Measurements from ENCODE around the gene EEFSEC.

Gene EEFSEC

DNA sequence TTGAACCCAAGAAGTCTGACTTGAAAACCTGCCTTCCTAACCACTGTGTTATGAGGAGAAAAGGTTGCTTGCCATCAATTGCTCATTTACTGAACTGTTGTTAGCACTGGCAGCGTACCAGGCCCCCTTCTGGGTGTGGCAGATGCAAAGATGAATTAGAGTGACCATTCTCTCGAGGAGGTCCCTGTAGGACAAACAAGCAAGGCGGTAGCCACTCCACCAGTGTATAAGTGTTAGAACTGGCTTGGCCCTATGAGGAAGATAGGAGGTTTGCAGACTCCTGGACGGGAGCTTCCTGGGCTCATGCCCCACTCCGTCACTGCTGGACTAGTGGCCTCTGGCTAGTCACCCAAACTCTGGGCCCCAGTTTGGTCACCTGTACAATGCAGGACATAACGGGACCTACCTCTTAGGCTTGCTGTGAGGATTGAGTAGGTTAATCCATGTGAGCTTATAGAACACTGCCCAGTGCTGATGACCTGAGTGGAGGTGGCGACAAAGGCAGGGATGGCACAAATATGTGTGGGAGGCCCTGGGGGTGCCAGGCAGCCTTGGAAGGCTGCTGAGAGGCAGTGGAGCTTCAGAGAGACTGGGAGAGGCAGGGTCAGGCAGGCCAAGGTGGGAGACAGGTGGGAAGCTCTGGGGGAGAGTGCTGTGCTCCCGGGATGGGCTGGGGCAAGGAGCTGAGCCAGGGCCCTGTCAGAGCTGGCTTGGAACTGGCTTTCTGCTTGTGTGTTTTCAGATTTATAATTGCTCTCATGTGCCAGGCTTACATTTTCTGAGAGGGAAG is 167.5 kb downstream of the EEFSEC start:
- FAIRE-seq: no peak

DNA sequence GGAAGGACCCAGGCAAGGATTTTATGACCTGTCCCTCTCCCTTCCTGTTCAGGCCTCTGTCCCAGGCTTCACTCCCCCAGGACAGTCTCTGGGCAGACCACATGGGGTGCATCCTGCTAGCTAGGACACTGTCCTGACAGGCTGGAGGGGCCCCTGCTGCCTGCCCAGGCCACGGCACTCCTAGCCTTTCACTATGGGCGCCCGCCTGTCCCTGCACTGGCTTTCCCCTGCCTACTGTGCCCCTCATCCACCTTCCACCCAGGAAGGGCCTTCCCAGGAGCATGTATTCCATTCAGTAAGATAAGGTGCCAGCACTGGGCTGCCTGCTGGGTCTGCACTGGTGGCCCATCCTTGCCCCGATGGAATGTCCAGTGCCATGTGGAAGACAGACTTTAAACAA is 168.1 kb downstream of the EEFSEC start:
- FAIRE-seq: no peak

DNA sequence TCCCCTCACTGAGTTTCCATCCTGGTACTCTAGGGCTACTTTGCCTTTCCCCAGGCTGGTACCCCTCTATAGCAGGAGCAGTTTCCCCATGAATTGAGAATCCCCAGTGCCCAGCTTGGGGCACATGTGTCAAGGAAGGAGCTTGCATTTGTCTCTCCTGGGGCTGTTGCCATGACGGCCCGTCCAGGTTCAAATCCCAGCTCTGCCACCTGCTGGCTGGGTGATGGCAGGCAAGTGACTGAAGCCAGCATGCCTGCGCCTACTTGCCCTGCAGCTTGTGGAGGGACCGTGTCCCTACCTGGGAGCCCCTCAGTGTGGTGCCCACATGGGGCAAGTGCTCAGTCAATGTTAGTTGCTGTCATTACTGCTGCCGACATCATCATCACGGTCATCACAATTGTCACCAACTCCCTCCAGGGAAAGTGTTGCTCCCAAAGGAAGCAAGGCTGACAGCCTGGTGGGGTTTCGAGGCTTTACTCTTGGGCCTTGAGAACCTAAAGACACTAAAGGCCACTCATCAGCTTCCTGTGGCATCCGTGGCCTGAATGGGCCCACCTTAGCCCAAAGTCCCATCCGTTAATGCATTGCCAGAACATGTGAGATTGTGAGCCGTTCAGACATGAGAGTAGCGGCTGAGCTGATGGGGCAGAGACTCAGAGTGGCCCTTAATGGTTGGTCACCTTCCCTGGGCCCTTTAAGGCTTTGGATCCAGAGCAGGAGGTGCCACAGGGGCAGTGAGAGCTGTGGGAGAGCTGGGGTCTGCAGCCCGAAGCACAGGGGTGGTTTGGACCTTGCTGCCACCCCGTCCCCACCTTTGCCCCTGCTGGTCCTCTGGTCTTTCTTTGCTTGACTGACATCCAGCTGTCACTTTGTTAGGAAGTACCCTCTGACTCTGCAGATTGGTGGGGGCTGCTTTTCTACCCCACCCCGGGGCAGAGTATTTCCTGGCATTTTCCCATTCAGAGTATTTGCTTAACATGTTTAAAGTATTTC is 169.0 kb downstream of the EEFSEC start:
- FAIRE-seq: no peak

DNA sequence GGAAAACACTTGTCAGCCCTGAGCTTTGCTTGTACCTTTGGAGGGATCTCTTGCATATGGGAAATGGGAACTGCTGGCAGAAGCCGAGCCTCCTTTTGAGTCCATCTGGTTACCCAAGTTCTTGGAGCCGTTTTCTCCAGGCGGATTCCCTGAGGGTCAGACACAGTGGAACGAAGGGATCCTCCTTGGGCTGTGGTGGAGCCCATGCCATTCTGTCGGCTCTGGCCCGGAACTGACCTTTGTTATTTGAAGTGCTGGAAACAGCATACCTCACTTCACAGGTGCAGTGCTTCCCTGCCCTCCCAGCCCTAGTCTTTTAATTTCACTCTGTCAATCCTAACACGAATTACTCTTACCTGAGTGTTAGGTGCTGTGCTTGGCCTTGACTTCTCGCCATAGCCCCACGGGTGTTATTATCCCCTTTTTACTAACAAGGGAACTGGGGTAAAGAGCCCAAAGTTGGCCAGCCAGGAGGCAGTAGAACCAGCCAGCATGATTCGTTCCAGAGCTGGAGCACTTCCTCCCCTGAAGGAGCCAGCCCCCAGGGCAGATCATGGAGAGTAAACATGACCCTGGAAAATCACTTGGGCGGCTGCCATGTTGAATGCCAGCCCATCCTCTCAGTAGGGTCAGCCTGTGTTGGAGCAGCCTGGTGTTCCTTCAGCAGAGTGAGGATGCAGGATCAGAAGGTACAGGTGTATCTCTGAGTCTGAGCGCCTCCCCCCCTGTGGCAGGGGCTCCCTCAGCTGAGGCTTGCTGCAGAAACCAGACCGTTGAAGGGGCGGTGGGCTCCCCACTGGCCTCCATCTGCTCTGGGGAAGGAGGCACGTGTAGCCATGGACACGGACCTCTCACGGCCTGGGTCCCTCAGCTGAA is 170.2 kb downstream of the EEFSEC start:
- no peak for FAIRE-seq

DNA sequence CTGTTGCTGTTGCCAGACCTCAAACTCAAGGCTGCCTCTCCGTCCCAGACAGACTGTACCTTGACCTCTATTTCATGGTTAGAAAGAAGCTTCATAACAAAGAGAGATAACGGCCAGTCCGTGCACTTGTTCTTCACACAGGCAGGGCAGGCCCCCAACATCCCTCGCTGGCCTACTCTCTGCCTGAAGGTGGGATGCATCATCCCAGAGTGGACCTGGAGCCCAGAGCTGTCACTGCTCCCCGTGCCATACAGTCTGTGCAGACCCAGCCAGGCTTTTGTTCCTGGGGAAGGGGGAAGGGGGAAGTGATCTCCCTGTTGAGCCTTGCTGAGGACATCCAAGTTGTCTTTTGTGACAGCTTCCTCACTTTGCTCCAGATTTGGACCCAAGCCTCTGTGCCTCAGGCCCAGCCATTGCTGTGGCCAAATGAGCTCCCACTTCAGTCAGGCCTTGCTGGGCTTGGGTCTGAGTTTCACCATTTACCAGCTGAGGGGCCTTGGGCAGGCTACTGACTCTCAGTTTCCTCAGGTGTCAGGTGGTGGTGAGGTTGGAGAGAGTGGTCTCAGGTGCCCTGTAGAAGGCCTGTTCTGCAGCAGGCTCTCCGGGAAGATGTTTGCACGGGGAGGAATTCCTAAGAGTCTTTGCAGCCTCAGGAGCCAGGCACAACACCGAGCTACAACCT is 171.8 kb downstream of the EEFSEC start:
- FAIRE-seq: no peak

DNA sequence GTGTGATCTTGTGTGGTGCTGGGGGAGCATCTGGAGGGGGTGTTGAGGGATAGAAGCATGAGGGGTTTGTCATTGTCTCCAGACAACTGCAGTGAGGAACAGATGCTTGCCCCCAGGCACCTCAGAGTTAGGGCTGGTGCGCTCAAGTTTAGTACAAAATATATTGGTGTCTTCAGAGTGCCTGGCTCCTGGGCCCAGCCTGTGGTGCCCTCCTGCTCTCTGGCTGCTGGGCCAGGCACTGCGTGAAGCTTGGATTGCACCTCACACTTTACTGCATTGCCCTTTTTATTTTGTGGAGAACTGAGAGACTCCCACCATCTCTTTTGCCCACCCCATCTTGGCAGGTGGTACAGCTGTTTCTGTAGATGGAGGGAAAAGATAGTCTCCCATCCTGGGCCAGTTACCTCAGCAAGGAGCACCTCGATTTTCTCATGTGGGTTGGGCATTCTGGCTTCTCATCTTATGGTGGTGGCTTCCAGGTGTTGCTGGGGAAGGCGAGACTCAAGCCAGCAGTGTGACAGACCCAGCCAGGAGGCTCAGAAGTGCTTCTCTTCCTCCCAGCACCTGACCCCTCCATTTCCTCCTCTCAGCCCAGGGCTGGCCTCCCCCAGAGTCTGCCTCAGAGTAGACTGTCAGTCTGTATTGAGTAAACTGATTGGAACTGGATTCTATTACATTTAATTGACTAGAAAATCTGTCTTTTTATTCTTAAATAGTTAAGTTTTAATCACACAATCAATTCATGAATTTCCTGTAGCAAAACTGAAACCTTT is 173.0 kb downstream of the EEFSEC start:
- no peak for FAIRE-seq

DNA sequence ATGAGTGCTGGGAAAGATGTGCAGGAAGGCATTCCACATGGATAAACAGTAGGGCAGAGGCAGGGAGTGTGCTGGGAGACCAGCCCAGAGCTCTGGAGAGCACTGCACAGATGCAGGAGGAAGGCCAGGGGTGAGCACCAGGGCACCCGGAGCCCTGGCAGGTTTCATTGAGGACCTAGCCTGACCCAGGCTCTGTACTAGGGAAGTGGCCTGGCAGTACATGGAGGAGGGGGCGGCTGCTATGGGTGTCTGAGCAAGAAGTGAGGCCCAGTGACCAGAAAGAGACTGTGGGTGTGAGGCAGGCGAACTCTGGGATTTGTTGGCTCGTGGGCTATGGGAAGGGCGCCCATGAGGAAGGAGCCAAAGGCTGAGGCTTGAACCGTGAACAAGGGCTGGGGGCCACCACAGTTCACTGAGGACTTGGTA is 174.3 kb downstream of the EEFSEC start:
- FAIRE-seq: no peak

DNA sequence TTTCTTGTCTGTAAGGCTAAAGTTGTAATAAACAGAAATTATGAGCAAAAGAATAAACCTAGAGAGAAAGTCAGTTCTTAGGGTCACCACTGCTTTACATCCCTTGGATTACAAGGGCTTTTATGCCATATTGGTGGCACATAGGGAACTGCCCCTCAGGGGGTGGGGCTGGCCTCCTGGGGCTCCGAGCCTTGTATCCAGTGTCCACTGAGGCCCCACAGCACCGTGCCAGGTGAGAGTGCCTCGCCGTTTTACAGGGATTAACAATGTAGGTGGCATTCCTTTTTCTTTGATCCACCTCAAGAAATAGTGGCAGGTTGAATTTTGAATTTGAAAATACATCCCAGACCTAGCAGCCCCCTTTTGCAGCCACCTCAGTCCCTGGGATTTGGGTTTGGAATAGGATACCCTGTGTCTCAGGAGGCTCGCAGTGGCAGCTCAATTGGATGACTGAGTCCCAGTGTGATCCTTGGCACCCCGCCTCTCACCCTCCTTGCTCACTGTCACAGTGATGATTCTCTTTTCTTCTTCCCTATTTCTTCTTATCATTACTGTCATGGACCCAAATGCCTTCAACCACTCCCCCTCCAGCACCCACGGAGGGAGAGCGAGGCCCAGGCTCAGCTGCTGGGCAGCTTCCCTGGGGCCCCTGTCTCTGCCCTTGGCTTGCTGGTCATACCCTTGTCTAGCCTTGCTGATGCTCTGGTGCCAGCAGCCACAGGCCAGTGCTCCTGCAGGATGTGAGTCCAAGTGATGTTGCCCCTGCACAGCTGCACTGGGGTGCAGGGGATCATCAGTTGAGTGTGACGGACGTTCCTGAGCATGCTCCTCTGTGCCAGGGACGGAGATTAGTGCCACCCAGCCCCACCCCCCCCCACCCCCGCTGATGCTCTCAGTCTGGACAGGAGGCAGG is 175.5 kb downstream of the EEFSEC start:
- FAIRE-seq: no peak

DNA sequence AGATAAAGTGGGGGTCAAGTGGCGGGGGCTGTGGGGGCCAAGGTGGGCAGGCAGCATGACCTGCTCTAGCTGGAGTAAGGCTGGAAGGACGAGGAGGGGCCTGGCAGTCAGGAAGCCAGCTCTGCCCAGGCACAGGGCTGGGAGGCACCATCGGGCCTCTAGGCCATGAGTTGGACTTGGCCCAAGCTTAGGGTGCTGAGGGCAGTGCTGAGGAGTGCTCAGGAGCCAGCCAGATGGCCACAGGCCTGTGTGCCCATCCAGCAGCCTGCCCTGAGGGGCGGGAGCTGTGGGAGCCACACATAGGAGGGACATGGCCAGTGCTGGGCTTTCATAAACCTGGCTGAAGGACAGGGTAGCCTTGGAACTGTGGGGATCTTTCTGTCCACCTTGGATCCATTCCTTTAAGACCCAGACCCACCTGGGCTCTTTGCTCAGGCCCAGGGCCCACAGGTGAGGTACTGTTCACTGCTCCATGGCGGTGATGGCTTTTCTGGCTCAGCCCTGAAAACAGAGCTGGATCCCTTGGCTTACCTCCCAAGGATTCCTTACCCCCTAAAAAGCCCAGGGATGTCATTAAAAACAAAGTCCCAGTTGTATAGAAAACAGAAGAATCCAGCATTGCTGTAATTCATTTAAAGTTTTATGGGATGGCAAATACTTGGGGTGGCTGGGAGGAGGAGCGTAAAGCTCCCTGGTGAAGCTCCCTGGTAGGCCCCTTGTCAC is 176.4 kb downstream of the EEFSEC start:
- FAIRE-seq: no peak

DNA sequence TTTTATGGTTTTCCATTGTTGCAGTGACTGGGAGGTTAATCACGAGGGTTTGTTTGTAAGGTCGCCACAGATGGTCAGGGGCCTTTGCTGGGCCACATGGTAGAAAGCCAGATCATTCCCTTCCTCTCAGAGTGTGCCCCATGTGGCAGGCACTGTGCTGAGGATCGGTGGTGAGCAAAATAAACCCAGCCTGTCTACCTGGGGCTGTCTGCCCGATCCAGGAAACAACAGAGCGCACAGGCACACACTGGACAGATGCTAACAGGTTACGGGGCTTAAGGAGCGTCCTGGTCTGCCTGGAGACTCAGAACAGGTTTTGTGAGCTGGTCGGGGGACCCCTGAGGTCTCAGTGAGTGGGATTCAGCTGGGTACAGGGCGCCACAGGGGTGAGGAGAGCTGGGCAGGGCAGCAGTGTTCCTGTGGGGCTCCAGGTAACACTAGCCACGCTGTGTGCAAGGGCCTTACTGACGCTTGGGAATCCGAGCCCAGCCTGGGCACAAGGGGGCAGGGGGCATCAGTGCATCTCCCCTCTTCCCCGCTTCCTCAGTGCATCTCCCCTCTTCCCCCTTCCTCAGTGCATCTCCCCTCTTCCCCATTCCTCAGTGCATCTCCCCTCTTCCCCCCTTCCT is 177.0 kb downstream of the EEFSEC start:
- FAIRE-seq: no peak

DNA sequence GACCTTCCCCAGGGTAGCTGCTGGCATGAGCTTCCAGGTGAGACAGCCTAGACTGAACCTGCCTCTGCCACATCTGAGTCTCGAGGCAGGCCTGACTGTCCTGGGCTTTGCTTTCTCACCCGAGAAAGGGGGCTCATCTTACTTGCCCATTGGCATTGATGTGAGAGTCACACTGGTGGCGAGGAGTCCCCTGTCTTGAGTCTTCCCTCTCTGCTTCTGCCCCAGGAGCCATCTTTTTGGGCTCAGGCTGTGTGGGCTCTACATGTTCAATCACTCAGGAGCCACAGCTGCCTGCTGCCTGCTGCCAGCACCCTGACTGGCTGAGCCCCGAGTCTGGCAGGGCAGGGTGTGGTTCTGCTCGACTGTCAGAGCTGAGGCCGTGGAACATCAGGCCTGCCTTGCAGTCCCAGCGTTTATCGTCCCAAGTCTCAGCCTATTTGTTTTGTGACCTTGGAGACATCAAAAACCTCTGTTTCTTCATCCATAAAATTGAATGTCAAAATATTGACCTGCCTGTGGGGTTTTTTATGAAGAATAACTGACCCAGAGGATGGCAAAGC is 180.9 kb downstream of the EEFSEC start:
- FAIRE-seq: no peak

DNA sequence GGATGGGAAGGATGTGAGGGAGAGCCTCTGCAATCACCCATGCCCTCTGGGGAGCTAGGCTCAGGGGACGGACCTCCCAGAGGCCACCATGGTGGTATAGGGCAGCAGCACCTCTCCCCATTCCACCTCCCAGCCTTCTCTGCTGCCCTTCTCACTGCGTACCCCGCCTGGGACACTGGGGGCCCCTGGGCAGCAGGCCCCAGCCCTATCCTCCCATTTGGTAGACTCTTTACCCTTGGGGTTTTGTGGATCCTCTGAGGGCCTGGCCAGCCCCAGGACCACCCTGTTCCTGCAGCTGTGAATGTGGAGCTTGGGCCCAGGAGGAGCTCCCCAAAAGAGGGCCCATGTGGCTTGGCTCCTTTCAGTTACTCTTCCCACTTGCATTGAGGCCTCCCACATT is 181.5 kb downstream of the EEFSEC start:
- no peak for FAIRE-seq

DNA sequence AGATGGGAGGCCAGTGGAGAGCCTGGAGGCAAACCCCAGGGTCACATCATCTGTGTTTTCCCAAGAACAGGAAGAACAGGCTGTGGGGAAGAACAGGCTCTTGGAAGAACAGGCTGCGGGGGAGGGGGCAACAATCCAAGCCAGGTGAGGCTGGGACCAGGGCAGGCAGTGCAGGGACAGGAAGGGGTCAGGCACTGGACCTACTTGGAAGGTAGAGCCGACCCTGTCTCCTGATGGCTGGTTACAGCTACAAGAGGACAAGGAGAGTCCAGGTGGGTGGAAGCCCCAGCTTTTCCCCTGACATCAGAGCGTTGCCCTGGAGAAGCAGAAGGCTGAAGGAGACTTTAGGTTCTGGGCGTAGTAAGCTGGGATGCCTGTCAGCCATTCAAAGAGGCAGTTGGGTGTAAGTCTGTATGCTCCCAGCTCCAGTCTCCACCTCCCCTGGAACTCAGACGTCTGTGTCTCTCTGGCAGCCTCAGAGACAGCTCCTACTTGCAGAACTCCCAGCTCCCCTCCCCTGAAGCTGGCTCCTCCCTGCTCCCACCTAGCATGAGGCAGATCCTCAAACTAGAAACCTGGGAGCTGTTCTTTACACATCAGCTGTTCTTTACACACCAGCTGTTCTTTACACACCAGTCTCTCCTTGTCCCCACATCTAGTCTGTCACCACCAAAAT is 182.5 kb downstream of the EEFSEC start:
- FAIRE-seq: no peak

DNA sequence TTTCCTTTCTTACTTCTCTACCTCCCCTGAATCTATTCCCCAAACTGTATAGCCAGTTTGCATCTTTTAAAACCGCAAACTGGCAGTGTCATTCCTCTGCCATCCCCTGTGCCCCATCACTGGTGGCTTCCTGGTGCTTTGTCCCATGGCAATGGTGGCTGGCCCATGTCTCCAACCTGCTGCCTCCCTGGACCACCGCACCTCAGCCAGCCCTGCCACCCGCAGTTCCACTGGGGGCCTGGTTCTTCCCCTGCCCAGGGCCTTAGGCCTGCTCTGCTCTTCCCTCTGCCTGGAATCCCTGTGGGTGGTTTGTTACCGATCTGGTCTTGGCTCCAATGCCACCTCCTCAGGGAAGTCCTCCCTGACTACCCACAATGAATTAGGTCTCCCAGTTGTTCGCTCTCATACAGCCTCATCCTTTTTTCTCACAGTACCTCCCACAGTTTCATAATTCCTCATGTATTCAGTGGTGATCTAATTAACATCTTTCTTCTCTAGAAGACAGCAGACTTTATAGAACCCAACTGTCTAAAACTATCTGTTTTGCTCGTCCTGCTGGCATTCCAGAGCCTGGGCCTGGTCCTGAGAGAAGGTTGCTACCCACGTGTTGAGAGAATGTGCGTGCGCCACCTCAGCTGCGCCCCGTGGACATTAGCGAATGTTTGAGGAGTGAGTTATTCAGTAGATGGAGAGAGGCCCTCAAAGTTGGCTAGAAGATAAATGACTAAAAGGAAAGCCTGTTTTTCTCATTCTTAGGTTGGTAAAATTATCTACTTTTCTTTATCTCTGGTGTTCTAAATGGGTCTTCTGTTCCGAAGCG is 183.3 kb downstream of the EEFSEC start:
- no peak for FAIRE-seq

DNA sequence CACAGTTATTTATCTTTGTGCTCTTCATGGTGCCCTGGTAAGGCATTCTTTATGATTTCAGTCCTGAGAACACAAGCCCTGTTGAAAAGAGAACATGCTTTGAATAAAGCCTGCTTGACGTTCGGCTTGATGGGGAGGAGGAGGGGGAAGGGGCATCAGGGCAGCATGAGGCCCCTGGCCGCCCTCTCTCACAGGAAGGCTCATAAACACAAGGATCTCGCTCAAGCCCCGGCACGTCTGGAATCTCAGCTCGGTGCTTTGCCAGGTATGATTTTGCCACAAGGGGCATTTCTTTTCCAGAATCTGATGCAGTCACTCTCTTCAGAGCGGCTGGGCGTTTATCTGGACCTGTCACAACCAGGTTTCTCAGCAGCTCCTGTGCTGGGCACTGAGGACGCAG is 184.0 kb downstream of the EEFSEC start:
- no peak for FAIRE-seq

DNA sequence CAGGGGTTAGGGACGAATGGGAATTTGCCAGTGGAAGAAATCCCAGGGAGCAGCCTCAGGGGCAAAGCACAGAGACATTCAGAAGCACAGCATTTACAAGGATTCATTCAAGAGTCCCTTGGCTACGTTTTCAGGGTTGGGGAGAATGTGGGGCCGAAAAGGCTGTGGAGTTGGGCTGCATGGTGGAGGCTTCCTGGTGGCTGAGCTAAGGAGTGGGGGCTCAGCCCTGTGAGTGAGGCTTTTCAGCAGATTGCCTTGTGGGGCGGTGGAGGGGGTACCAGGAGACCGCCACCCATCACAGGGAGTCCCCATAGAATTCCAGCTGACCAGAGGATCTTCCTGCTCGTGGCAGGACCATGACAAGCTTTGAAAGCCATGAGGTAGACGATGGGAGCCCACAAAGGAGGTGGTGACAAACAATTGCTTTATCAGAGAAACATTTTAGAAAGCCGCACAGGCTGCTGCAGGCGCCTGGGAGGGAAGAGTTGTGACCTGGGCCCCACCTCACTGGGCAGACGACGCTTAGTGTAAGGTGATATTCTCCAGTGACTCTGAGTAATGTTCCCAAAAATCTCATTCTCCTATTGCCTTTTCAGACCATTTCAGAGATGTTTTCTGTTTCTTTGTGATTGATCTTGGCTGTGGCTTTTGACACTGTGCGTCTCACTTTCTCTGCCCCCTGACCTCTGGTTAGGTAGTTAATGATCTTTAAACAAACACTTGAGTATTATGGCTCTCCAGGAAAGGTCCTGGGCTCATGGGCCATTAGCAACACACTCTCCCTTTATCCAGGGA is 185.5 kb downstream of the EEFSEC start:
- FAIRE-seq: no peak
